GM12878 (cell line): ENCODE measurements around the gene ATXN7L1.

ENCODE experiments used
- ATF2 ChIP-seq: IDR thresholded peaks from 2 replicates; pipeline ENCODE4 v1.6.1; 2012; ENCODE audit warnings: low read length, inconsistent platforms
- TF ChIP-seq, protein P1 (sequence below), 3 experiments: IDR thresholded peaks in 2 of 3; conservative IDR thresholded peaks in 1 of 3; 2 replicates each; pipeline ENCODE4 v1.5.1; 2011; ENCODE audit warnings: low read depth in 3 of 3, low read length in 3 of 3, mild to moderate bottlenecking in 3 of 3, control low read depth in 2 of 3, moderate library complexity in 2 of 3, inconsistent platforms in 1 of 3, mixed read lengths in 1 of 3; ENCODE audit not compliant: control insufficient read depth in 2 of 3, insufficient read depth in 1 of 3; ENCODE audit errors: extremely low read depth in 1 of 3
- TF ChIP-seq, protein P2 (sequence below): fragments of 450-650 bp; IDR thresholded peaks from 2 replicates; pipeline ENCODE4 v1.6.1; 2017; ENCODE audit warnings: mild to moderate bottlenecking

DNA sequence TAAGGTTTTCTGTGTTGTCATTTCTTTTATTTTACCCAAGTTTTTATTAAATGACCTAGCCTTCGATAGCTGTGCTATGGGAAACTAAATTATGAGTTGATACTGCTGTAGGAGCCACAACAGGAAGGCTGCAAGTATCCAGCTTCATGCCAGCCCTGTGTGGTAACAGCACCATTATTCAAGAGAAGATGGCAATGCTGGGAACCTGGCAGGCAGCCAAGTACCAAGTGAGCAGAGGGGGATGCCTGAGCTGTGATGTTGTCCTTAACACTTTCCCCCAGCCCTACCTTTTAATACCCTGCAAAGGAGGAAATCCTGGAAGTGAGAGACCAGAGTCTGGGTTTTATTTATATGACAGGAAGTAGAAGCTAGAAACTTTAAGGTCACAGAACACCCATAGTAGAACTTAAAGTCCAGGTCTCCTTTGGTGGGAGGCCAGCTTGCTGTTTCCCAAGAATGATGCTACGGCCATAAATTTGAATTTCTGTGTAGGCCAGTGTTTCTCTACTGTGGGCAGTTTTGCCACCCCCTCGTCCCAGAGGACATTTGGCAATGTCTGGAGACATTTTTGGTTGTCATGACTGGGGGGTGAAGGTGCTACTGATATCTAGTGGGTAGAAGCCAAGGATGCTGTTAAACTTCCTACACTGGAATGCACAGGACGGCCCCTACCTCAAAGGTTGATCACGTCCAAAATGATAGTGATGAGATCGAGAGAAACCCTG lies 9.2 kb upstream of the ATXN7L1 start:
- TF ChIP-seq, protein P1, sequence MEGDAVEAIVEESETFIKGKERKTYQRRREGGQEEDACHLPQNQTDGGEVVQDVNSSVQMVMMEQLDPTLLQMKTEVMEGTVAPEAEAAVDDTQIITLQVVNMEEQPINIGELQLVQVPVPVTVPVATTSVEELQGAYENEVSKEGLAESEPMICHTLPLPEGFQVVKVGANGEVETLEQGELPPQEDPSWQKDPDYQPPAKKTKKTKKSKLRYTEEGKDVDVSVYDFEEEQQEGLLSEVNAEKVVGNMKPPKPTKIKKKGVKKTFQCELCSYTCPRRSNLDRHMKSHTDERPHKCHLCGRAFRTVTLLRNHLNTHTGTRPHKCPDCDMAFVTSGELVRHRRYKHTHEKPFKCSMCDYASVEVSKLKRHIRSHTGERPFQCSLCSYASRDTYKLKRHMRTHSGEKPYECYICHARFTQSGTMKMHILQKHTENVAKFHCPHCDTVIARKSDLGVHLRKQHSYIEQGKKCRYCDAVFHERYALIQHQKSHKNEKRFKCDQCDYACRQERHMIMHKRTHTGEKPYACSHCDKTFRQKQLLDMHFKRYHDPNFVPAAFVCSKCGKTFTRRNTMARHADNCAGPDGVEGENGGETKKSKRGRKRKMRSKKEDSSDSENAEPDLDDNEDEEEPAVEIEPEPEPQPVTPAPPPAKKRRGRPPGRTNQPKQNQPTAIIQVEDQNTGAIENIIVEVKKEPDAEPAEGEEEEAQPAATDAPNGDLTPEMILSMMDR (IDR thresholded peaks at IDR 0.05 in 2 of 3, conservative IDR thresholded peaks at IDR 0.05 in 1 of 3; ENCODE audit: control insufficient read depth in 2 of 3, extremely low read depth in 1 of 3, insufficient read depth in 1 of 3, low read depth in 3 of 3, low read length in 3 of 3) = no peak
- TF ChIP-seq ATF2 = no peak
- TF ChIP-seq, protein P2, sequence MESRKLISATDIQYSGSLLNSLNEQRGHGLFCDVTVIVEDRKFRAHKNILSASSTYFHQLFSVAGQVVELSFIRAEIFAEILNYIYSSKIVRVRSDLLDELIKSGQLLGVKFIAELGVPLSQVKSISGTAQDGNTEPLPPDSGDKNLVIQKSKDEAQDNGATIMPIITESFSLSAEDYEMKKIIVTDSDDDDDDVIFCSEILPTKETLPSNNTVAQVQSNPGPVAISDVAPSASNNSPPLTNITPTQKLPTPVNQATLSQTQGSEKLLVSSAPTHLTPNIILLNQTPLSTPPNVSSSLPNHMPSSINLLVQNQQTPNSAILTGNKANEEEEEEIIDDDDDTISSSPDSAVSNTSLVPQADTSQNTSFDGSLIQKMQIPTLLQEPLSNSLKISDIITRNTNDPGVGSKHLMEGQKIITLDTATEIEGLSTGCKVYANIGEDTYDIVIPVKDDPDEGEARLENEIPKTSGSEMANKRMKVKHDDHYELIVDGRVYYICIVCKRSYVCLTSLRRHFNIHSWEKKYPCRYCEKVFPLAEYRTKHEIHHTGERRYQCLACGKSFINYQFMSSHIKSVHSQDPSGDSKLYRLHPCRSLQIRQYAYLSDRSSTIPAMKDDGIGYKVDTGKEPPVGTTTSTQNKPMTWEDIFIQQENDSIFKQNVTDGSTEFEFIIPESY = no peak
